GM21576 (cell line): ENCODE data around the gene VTCN1.

Experiments
- ATAC-seq: cut with Tn5 transposase; IDR thresholded peaks from one replicate; pipeline ENCODE4 v1.9.1; 2021; ENCODE audit warnings: mild to moderate bottlenecking, moderate library complexity; ENCODE audit not compliant: unreplicated experiment

The VTCN1 gene

DNA sequence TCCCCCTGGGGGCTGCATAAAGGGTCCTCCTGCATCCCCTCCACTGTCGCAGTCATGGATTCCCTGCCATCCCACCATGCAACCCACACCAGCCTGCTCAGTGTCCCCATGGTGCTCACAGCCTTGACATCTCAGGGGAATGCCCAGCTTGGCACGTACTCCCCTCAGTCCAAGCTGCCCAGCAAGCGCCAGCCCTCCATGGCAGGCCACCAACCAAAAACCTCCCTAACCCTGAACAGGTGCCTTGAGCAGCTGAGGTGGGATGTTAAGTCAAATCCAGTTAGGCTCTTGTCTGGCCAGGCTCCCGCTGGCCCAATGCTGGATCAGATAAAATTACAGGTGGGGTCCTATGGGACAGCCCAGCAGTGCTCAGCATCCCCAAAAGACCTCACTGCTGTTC is 341 bp downstream of the VTCN1 start:
- ATAC-seq: no peak

DNA sequence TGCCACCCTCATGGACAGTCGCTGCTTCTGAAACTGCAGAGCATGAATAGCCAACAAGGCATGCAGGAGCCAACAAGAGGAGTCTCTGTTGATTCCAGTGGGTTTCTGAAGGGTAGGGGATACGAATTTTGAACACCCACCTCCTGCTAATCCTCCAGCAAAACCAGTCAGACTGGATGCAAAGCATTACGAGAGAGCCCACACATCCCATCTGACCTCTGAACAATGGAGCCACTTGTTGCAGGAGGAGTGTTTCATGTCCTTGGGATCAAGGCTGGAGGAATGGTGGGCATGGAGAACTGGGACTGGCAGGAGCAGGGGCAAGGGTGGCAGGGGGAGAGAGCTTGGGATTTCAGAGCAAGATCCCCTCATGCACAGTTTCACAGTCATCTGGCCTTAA is 1.6 kb downstream of the VTCN1 start:
- ATAC-seq: no peak

DNA sequence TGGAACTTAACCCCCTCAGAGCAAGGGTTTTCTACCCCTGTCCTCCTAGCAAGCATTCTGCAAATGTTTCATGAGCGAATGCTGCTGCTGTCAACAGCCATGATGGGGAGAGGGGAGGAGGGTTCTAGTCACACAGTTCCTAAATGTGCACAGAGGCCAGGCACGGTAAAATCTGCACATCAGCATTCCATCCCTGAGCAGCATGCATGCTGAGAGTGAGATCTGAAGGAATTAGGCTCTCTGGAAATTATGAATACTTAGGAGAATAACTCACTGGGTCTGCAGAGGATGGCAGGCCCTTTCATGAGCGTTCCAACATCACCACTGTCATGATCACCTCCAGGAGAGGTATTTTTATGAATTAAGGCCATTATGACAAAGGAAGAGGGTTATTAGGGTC is 2.1 kb downstream of the VTCN1 start:
- no peak for ATAC-seq

DNA sequence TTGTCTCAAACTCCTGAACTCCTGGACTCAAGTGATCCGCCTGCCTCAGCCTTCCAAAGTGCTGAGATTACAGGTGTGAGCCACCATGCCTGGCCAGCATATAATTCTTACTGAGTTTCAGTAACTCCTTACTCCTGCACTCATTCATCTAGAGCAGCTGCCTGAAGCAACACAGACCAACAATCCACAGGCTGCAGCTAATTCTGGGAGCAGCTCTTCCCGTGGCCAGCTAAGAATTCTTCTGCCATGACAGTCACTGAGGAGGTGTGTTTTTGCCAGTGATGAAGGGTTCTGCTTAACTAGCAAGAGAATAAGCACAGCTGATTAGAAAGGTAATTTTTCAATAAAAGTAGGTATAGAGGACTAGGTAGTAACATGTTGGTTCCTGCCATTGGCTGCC is 5.4 kb downstream of the VTCN1 start:
- no peak for ATAC-seq

DNA sequence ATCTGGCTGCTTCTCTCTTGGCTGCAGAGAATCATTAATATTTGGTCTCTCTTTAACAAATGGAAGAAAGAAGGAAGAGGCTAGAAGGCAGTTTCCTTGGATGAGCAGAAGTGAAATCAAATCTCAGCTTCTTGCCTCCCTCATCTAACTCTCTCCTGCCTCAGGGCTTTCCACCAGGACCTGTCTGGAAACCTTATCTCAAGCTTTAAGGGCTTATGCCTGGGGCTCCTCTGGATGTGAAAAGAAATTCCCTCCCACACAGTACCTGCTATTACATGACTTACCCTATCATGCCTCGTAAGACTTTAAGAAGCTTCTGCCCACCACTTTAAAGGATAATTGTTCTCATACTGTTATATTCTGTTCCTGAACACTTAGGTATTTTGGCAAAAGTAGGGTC is 8.9 kb downstream of the VTCN1 start:
- ATAC-seq: no peak

DNA sequence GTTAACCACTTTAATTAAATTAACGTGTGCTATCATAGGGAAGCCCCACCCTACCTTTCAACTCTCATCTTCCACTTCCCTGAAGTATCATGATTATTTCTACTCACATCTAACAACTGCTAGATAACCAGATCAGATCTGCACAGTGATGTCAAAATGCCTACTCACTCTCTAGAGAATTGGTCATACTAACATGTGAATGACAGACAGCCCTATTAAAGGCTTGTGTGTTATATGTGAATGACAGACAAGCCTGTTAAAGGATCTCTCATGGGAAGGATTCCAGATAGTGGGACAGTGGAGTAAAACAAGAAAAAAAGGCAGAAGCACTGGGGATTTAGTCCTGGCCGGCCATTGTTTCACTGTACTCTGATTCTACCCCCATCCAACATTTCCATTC is 12.6 kb downstream of the VTCN1 start:
- no peak for ATAC-seq

DNA sequence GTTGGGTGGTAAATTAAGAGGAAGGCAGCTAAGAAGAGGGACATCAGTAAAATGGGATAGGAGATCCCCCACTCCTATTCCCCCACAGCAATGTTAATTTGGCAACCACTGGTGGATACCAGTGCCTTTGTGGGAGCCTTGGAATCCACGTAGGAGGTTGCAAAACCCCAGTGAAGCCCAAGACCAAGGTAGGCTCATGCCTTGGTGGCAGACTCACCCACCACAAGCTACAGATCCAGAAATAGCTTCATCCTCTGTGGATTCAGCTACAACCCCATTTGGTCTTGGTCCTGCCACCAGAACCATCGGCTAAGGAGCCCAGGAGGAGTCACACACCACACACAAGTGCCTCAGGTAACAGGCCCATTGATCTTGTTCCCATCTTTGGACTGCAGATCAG is 21.0 kb downstream of the VTCN1 start:
- no peak for ATAC-seq

DNA sequence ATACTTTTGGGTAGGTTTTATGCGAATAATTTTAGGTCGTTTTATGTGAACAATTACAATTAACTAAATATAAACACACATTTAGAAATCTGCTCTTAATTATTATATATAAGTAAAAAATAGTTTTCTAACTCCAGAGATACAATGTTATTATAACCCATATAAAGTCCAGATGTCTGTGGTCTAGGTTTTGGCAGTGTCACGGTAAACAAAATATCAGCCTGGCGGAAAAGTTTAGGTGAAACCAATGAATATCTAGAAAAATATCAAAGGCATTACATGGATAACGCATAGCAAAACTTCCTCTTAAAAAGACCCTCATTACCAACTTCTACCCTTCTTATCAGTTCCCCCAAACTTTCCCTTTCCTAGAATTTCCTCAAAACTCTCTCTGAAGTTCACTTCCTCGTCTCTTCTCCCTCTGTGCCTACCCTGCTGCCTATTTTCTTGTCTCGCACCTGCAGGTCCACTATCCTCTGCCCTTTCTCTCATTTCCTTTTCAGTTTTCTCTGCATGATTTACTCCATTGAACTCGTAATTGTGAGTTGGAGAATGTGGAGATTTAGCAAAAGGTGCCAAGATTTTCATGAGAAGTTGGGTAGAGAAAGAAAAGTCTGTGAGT is 21.8 kb downstream of the VTCN1 start:
- ATAC-seq: no peak

DNA sequence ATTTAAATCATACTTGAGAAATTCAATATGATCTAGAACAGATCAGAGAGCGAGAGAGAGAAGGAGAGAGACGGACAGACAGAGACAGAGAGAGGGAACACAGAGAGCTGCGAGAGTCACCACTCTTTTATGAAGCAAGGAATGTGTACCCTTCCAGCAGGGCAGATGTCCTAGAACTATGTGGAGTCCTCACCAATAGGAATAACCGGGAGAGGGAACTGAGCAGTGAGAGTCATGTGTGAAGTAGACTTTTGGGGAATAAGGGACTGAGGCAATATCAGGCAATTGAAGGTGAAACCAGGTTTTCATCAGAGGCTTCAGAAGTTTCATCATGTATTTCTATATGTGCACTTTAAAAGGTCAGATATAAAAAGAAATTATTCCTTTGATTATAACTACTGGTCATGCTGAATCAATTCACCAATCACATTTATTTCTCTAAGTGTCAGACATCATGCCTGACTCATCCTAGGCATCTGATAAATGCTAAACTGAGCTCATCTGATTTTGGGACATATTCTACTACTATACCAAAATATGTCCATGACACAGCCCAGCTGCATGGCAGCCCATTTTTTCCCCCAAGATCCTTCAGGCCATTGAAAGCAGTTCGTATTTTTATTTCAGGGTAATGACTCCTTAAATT is 22.4 kb downstream of the VTCN1 start:
- no peak for ATAC-seq

DNA sequence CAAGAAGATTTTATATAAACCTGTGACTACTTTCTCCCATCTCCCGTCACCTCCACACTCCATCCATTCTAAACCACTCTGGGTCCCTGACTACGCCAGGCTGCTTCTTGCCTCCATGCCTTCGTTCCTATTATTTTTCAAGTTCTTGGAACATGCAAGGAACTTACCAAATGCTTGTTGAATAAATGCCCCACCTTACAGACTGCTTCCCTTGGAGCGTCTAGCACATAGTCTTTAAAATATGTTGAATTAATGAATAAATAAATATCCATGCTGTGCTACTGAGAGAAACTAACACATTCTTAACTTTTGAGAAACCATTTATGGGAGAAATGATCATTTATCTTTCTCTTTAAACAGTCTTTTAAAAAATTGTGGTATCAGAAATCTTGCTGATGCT is 27.6 kb downstream of the VTCN1 start:
- ATAC-seq: no peak

DNA sequence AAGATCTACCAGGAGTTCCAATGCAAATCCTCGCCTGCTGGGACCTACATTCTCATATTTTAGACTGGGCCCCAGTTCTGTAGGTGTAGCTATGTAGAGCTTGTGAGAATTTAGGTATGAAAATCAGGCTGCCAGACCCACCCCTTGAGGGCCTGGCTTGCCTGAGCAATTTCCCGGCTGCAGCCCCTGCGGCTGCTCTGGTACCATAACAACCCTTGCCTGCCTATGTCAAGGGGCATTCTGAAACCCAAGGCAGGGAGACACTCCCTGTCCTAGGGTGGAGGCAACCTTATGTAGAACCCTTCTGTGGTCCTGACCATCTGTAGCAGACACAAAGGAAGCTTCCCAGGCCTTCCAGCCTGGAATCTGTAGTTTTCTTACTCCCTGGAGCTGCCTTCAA is 28.4 kb downstream of the VTCN1 start:
- ATAC-seq: no peak

DNA sequence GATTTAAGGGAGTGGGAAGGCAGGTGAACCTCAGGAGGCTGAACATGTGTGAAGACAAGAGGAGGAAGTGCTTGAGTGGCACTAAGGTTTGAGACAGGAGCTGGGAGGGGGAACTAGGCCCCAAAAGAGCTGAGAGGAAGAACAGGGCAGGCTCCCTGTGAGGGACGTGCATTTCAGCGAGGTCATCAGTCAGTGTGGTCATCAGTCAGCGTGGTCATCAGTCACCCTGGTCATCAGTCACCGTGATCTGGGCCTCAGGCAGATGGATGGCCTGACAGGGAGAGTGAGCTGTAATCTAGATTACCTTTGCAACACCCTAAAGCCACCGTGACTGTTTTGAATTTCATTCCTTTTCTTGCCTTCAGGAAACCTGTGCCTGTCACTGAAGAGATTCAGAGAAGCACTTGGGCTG is 29.1 kb downstream of the VTCN1 start:
- ATAC-seq: no peak

DNA sequence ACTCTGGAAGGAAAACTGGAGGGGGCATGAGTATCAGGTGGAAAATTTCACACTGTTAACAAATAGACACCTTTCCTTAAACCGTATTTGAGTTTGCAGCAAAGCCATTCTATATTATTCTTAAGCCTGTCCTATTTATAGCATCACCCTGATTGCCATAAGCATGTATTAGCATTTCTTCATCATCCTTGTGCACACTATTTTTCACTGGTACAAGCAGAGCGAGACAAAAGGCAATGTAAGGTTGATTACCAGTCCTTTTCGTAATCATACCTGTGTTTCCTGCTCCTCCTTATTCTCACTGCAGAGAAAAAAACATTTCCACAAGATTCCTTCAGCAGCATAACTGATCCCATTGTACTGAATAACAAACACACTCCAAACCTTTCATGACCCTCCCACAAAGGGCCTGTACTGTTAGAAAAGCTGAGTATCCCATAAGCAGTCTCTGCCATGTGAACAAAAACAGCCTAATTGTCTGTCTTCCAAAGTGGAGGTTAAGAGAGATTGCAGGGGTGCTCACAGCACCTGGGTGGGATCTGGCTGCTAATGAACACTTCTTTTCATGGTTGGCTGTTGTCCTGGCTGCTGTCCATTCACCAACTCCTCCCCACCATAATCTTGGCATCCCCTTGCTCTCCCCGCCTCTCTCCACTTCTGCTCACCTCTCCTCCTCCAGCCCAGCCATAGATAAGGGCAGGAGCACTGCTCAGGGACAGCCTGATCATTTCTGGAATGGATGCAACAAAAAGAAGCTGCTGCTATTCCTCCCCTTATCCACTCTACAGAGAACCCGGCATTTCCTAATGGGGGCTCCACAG is 30.4 kb downstream of the VTCN1 start:
- no peak for ATAC-seq

DNA sequence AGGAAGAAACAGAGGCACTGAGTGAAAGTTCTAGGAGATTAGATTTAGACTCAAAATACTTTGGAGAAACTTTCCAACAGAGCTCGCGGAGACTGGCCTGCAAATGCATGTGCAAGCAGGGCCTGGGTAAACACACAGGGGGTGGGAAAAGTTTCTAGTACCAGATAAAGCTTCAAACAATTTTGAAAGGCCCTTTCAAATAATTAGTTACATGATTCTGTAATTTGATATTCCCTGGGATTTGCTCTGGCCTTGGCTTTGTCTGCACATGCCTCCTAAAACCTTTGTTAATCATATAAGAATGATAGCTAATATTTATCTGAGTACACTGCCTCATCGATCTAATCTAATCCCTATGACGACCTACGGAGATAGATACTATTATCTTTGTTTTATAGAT is 31.3 kb downstream of the VTCN1 start:
- no peak for ATAC-seq

DNA sequence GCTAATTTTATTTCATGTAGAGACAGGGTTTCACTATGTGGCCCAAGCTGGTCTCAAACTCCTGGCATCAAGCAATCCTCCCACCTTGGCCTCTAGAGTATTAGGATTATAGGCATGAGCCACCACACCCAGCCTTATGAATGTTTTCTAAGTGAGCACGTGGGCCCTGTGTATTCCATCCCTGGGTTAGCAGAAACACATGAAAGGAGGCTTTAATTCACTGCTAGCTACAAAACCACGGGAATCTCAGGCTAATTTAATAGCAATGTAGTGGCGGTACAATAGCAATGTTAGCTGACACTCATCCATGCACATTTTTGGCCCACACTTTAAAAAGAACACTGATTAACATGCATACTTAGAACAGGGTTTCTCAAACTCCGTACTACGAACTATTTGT is 32.0 kb downstream of the VTCN1 start:
- no peak for ATAC-seq

DNA sequence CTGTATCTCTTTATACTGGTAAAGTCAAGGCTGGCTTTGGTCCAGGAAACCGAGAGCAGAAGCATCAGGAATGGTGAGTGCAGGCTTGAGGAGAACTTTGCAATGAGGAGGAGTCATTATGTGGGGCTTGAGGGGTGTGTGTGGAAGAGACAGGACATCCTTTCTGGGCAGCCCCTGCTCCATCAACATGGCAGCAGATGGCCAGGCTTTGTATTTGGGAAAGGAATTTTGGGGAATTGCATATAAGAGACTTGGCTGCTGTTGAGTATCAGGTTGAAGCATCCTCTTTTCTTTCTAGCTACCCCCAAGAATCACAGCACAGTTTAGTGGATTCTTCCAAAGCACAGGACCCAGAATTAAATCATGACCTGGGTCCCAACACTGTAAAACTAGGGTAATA is 33.4 kb downstream of the VTCN1 start:
- ATAC-seq: no peak

DNA sequence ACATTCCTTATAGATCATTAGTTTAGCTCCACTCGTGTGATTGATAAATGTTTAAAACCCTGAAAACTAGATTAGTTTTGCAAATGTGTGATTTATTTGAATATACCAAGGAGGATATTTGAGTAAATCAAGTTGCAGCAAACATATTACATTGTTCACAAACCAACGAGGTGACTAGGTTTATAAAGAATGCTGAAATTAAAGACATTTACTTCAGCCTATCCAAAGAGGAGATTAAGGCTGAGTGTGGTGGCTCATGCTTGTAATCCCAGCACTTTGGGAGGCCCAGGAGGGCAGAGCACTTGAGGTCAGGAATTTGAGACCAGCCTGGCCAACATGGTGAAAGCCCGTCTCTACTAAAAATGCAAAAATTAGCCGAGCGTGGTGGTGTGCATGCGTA is 34.1 kb downstream of the VTCN1 start:
- no peak for ATAC-seq

DNA sequence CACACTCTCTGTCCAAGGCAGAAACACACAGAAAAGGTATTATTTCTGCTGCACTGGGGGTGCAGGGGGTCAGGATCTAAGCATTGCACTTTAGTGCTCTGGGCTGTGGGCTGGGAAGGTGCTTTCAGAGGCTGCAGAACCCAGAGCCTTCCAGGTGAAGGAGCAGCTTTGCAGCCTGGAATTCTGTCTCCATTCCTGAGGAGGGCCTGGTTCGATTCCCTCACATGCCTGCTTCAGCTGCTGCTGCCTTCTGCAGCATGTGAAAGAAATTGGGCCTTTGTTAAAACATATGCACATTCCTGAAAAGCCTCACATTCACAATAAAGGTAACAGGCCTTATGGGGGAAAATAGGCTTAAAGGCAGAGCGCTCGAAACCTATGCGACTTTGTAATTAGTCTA is 35.9 kb downstream of the VTCN1 start:
- no peak for ATAC-seq

DNA sequence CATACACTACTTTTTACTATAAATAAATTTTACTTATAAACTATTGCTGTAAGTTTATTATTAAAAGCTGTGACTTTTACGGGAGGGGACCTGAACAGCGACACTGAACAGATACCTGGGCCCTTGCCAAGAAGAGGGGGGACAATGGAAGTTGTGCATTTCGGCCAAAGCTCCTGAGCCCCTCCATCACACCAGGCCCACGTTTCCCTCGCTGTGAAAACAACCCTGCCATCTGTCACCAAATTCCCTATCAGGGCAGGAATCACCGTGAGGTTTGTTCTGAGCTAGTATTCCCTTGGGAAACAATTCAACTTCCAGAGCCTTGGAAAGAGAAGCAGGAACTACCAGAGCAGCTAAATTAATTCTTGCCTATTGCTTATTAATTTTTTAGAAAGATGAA is 37.0 kb downstream of the VTCN1 start:
- ATAC-seq: no peak

DNA sequence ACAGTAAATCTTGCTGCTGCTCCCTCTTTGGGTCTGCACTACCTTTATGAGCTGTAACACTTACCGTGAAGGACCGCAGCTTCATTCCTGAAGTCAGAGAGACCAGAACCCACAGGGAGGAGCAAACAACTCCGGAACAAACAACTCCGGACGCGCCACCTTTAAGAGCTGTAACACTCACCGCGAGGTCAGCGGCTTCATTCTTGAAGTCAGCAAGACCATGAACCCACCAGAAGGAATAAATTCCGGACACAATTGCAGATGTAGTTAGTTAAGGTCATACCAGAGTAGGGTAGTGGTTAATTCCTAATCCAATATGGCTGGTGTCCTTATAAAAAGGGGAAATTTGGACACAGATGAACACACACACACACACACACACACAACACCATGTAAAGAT is 37.7 kb downstream of the VTCN1 start:
- ATAC-seq: no peak

DNA sequence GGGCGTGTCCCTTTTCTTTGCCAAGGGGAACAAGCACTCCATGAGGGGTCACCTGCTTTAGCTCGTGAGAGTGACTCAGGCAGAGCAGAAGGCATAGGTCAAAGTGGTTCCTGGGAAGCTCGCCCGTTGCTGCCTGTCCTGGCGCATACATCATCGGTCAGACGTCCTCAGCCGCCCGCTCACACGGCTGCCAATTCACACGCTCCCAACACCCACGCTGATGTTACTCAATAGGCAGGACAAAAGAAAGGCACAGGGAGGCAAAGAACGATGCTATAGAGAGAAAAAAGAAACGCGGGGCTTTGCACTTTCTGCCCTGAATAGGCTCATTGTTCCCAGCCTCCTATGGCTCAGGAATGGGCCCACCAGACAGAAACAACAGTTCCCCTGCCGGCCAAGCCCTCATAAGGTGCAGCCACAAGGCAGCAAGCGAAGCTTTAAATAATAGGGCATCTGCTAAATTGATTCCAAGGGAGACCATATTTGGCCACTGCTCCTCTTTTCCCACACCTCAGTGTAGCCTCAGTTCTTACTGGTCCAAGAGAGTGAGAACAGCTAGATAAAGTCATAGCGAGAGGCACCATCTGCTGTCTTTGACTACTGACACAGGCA is 38.7 kb downstream of the VTCN1 start:
- no peak for ATAC-seq
